ENCODE measurements around the gene KDM4B.
"Not testable (repeated sequence)": the region's sequence is repeated elsewhere in the genome, so short reads cannot be mapped to it uniquely, and the experiment has no call there.

The KDM4B gene

GRCh38 chr19:5154799-5155426 lies 186.0 kb downstream of the KDM4B start:
- no peak for DNase-seq

- no peak for DNase-seq
Measured at GRCh38 chr19:5155586-5156210, 186.8 kb downstream of the KDM4B start.

GRCh38 chr19:5156231-5156986 lies 187.5 kb downstream of the KDM4B start:
- no peak for DNase-seq

GRCh38 chr19:5157186-5157585 lies 188.3 kb downstream of the KDM4B start:
- no peak for DNase-seq

- DNase-seq, result not testable (repeated sequence)
Measured at GRCh38 chr19:5158549-5159134, 189.7 kb downstream of the KDM4B start.

- not testable (repeated sequence) for DNase-seq
Measured at GRCh38 chr19:5160158-5160795, 191.4 kb downstream of the KDM4B start.

- DNase-seq, result not testable (repeated sequence)
Measured at GRCh38 chr19:5164845-5165696, 196.2 kb downstream of the KDM4B start.

- no peak for DNase-seq
Measured at GRCh38 chr19:5165697-5166019, 196.7 kb downstream of the KDM4B start.

- peak in 1 of 2 experiments; percentile 39 for DNase-seq
Measured at GRCh38 chr19:5166262-5166661, 197.3 kb downstream of the KDM4B start.

GRCh38 chr19:5170329-5170745 lies 201.4 kb downstream of the KDM4B start:
- DNase-seq, result no peak

GRCh38 chr19:5171711-5172110 lies 202.8 kb downstream of the KDM4B start:
- DNase-seq, result no peak

GRCh38 chr19:5172859-5173630 lies 204.1 kb downstream of the KDM4B start:
- DNase-seq, result peak; percentile 93 to 98

GRCh38 chr19:5173993-5174392 lies 205.1 kb downstream of the KDM4B start:
- DNase-seq, result no peak

GRCh38 chr19:5177745-5178450 lies 209.0 kb downstream of the KDM4B start:
- no peak for DNase-seq

GRCh38 chr19:5178841-5179240 lies 209.9 kb downstream of the KDM4B start:
- DNase-seq, result no peak

GRCh38 chr19:5179256-5179655 lies 210.3 kb downstream of the KDM4B start:
- DNase-seq, result no peak

- DNase-seq, result no peak
Measured at GRCh38 chr19:5181329-5181728, 212.4 kb downstream of the KDM4B start.

- DNase-seq, result no peak
Measured at GRCh38 chr19:5182751-5183150, 213.8 kb downstream of the KDM4B start.

GRCh38 chr19:5183616-5184015 lies 214.7 kb downstream of the KDM4B start:
- DNase-seq, result no peak

GRCh38 chr19:5184930-5185329 lies 216.0 kb downstream of the KDM4B start:
- no peak for DNase-seq

Measured in SW 1271 (cell line).